HG03064 (cell line): Measurements from ENCODE around the gene HNF1B.
A peak's percentile ranks its signal among the peaks of the same experiment; 100 is the strongest.
"Not testable (repeated sequence)": the region's sequence is repeated elsewhere in the genome, so short reads cannot be mapped to it uniquely, and the experiment has no call there.

Source experiments
- ATAC-seq: cut with Tn5 transposase; IDR thresholded peaks from one replicate; pipeline ENCODE4 v1.9.1; 2021; ENCODE audit warnings: low read depth; ENCODE audit not compliant: unreplicated experiment

Gene HNF1B

GRCh38 chr17:37744961-37745800 is at the start of gene HNF1B:
HNF1B (minus strand) TSS chr17:37745059; CDS start chr17:37744884, 175 bp downstream.
- no peak for ATAC-seq

DNA sequence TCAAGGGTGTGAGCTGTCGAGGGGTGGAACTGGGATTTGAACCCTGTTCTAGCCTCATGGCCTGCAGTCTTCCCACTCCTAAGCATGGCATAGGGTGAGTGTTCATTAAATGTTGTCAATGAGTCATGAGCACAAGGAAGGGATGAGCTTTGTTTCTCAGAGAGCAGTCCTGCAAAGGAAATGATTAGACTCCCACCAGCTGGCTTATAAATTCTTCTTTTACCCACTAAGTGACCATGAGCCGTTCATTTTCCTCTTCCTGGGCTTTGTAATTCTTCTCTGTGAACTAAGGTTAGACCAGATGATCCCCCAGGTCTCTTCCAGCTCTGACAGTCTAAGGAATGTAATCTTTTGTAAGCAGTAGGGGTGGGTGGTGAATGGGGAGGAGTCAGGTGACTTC is 47.9 kb upstream of the HNF1B start:
- ATAC-seq: no peak

DNA sequence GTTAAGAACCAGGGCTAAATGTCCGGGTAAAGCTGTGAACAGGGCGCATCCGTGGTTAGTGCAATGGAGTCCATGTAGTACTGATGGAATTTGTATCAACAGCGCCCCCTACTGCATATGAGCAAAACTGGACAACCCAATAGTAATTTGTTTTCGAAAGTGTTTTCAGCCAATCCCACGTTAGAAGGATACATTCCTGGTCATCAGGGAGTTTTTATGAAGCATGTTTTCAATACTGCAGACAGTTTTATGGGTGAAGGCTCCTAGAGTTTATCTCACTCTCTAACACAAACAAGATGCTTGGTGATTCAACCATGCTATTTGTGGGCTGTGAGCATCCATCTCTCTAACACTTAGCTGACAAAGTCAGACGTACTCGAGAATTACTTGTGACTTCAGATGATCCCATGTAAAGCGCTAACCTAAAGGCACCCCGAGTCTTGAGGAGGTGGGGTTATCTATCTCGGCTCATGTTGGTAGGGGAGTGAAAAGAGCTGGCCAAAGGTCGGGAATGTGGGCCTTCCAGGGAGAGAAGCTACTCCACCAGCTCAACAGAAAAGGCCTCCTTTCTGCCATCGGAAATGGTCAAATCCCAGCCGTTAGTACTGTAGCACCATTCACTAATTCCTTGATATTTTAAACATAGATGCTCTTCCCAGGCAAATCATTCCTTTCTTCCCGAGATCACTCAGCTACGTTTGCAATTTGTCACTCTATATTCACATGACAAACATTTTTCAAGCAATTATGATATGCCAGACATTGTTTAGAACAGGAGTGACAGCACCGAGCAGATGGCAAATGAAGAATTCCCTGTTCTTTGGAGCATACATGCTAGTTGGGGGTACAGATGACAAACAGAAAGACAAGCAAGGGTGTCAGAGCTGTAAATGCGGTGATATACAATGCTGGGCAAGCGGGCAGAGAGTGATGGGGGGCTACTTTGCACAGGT is 46.9 kb upstream of the HNF1B start:
- no peak for ATAC-seq

DNA sequence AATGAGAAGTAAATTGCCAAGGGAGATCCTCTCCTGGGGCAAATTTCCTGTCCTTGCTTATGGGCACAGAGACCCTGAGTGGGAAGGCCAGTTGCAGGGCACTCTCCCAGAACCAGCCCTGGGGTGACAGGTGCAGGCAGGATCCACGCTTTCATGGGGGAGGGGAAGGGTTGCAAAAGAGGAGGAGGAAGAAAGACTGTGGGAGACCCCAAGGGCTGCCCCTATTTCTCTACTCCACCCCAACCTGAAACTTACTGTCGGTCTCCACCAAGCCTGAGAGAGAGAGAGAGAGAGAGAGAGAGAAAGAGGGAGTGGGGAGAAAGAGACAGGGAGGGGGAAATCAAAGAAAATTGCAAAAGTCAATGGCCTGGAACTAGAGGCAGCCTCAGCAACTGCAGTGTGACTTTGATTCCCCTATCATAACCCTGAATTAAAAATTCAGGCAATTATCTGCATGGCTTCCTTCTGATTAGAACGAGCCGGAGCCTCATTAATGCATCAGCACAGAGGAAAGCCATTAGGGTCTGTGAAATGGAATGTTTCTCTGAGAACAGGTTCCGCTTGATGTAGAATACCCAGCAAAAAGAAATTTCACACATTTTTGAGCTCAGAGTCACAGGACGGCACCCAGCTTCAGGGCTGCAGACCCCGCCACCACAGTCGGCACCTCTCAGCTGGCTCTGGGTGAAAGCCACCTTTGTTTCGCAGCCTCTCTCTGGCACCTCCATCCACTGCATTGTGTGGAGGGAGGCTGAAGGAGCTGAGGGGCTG is 45.1 kb upstream of the HNF1B start:
- no peak for ATAC-seq

GRCh38 chr17:37789021-37789565 is 44.2 kb upstream of the HNF1B start:
- ATAC-seq: no peak

- no peak for ATAC-seq
Measured at GRCh38 chr17:37788526-37788925, 43.7 kb upstream of the HNF1B start.

DNA sequence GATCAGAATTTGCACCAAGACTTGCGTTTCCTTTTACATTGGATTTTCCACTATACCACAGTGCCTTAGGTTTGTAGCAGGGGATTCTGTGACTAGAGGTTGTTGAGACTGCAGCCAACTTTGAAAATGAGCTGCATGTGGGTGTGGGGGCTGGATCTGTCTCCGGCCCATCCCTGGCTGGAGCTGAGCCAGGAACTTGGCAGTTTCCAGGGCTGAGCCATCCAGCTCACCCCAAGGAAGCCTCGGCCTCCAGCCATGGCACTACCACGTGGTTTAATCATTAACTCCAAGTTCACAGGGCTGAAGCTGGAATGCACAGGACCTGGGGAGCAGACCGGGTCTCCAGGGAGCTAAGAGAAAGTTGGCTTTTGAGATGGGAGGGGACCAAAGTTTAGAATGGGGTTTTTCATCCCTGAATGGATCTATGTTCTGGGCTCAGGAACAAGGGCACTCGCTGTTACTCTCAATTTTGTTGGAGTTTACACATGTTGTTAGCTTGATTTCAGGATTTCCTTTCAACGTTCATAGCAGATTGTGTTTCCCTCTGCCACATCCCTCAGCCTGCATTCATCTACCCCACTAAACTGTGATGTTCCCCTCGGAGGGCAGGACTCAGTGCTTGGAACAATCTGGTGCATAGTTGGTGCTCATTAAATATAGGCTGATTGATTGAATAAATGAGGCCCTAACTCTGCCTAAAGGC is 42.3 kb upstream of the HNF1B start:
- no peak for ATAC-seq

DNA sequence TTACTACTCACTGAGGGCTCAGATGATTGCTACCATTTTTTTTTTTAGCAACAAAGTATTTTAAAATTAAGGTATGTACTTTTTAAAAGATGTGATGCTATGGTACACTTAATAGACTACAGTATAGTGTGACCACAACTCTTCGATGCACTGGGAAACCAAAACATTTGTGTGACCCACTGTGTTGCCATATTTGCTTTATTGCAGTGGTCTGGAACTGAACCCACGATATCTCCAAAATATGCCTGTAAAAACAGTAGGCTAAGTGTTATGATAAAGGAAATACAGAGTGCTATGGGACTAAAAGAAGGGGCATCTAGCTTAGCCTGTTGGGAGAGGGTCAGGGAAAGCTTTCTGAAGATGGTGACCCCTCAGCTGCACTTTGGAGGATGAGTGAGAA is 41.6 kb upstream of the HNF1B start:
- no peak for ATAC-seq

- not testable (repeated sequence) for ATAC-seq
Measured at GRCh38 chr17:37782460-37782859, 37.6 kb upstream of the HNF1B start.

DNA sequence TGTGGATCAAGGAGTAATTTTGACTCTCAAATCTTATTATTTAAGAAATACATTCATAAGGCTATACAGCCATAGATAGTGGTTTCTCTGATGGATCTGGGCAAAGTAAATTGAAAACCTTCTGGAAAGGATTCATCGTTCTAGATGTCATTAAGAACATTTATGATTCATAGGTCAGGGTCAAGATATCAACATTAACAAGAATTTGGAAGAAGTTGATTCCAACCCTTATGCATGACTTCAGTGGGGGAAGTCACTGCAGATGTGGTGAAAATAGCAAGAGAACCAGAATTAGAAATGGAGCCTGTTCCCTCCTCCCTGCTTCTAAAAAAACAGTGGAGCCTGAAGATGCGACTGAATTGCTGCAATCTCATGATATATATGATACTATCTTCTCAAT is 36.6 kb upstream of the HNF1B start:
- ATAC-seq: no peak

DNA sequence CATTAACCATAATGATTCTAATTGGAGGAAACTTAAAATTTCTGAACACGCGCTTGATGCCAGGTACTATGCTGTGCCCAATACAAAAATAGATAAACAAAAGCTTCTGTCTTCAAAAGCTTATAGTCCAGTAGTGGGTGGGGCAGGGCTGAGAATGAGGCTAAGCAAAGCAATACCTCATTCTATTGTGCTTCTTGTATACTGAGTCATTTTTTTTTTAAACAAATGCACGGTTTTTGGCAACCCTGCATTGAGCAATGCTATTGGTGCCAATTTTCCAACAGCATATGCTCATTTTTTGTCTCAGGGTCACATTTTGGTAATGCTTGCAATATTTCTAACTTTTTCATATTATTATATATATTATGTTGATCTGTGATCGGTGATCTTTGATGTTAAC is 34.7 kb upstream of the HNF1B start:
- ATAC-seq: no peak

DNA sequence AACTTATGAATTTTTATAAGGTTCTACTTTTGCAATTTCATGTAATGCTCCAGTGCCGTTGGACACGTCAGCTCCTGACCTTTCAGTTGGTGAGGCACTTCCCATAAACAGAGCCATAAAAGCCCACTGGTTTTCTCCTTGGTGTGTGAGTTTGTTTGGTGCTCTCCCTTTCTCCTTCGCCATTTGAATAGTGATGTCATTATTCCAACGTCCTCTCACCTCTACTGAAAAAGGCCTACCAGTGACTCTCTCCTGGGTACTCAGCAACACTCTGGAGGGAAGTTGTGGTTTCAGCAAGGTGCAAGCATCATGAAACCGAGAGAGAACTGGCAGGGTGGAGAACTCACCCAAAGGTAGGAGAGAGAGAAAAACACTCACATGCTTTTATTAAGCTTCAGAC is 29.6 kb upstream of the HNF1B start:
- ATAC-seq: peak; percentile 64

DNA sequence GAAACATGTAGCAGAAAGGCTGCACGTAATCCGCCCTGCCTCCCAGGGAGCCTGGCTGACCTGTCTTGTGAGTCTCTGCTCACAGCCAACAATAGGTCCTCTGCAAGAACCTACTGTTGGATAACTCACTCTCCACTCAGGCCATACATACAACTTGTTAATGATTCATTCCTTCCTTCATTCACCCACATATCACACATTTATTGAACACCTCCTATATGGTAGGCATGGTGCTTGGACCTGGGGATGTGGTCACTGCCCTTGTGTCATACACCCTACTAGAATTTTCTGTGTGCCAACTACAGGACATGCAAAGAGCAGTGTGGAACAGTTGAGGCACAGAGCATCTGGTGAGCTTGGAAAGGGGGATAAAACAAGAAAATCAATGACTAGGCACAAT is 28.1 kb upstream of the HNF1B start:
- no peak for ATAC-seq

GRCh38 chr17:37770631-37771518 is 26.0 kb upstream of the HNF1B start:
- no peak for ATAC-seq

DNA sequence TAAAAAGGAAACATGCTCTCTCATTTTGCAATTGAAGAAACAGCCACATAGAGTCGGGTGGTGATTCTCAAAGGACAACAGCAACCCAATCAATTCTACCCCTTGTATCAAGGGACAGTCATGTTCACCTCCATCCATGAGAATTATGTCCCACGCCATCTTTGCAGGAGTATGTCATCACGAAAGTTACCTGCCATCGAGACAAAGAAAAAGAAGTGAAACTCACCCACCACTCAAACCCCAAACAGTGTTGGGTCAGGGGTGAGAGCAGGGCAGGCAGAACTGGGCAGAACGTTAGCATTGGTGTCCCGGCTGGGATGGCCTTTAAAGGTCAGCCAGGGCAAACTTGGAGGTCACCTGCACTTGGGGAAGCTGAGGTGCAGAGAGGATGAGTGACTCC is 24.2 kb upstream of the HNF1B start:
- ATAC-seq: no peak

DNA sequence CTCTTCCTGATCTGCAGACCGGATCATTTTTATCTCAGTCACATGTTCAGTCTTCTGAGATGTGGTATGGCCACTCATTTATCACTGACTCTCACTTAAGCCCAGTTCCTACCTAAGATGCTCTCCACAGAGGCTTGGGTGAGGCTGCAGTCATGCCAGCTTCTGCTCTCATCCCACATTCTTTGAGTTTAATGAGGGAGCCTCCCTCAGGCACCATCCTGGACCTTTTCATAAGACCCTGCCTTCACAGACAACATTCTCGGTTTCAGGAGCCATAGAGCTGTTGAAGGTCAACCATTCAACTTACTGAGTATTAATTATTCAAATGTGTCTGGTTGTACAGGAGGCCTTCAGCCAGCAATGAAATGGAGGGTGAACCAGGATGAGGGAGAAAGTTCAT is 23.6 kb upstream of the HNF1B start:
- ATAC-seq: no peak

- no peak for ATAC-seq
Measured at GRCh38 chr17:37766971-37767370, 22.1 kb upstream of the HNF1B start.

- ATAC-seq: no peak
Measured at GRCh38 chr17:37764383-37764782, 19.5 kb upstream of the HNF1B start.

GRCh38 chr17:37762666-37763065 is 17.8 kb upstream of the HNF1B start:
- ATAC-seq: no peak
